ENCODE measurements around the gene CLSTN2. TPM values are rescaled to one million over a fixed set of nuclear protein-coding genes. Genes with fewer than 3 reads are reported as not detected.

CLSTN2 gene
- total RNA-seq, 1 donor from 2014 or later, result not detected

DNA sequence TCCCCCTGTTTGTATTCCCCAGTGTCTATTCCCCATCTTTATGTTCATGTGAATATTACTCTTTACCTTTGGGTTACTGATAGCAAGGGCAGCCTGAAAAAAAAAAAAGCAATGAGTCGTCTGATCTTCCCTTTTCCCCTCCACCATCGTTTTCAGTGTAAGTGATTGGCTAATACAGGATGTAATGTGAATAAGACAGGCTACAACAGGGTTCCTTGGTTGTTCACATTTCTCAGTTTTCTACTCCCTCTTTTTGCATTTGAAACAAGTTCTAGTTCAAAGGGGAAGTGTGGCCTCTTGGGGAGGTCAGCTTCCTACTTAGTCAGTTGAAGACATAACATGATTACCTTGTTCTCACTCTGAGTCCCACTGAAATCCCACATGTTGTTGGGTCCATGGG, 464.9 kb downstream of the CLSTN2 start:
- Mint-ChIP-seq H3K27ac (no peak overlapping the region), H3K36me3 (ENCODE audit: low read depth) (no peaks in the 10 kb centered on the region), H3K4me1 (no peaks in the 10 kb centered on the region), H3K4me3 (no peak overlapping the region), H3K9me3 (no peaks in the 10 kb centered on the region), H3K27me3 (peaks cover 3% of the 10 kb centered on the region)
- TF ChIP-seq, protein P1, sequence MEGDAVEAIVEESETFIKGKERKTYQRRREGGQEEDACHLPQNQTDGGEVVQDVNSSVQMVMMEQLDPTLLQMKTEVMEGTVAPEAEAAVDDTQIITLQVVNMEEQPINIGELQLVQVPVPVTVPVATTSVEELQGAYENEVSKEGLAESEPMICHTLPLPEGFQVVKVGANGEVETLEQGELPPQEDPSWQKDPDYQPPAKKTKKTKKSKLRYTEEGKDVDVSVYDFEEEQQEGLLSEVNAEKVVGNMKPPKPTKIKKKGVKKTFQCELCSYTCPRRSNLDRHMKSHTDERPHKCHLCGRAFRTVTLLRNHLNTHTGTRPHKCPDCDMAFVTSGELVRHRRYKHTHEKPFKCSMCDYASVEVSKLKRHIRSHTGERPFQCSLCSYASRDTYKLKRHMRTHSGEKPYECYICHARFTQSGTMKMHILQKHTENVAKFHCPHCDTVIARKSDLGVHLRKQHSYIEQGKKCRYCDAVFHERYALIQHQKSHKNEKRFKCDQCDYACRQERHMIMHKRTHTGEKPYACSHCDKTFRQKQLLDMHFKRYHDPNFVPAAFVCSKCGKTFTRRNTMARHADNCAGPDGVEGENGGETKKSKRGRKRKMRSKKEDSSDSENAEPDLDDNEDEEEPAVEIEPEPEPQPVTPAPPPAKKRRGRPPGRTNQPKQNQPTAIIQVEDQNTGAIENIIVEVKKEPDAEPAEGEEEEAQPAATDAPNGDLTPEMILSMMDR (IDR thresholded peaks at IDR 0.05), result no peak
- ChIA-PET CTCF (no interaction called here), POLR2A (no interaction called here)
- ATAC-seq (ENCODE audit: low read depth) (no peak), DNase-seq (no peak)
- intact Hi-C loops (cut with micrococcal nuclease), result no loop called here

DNA sequence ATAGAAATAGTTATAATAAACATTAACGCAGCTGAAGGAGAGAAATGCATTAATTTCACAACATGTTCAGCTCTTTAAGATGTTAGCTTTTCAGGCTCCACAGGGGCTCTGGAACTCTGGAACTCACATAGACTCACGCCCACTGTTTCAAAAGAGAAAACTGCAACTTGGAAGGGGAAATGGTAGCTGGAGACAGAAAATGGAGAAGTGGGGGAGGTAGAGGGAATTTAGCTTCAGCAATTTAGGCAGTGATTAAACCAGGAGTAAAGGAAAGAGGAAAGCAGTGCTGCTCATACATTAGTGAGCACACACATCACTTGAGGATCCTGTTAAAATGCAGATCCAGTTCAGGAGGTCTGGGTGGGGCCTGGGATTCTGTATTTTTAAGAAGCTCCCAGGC, 468.1 kb downstream of the CLSTN2 start:
- H3K4me3 Mint-ChIP-seq, result no peak overlapping the region
- POLR2A ChIA-PET, result no interaction called here
- TF ChIP-seq, protein P1 (IDR thresholded peaks at IDR 0.05), result no peak
- ATAC-seq (ENCODE audit: low read depth) (no peak), DNase-seq (no peak)
- H3K27me3 Mint-ChIP-seq, result peaks cover 3% of the 10 kb centered on the region
- CTCF ChIA-PET, result no interaction called here
- H3K27ac Mint-ChIP-seq, result no peak overlapping the region
- H3K9me3 Mint-ChIP-seq, result no peaks in the 10 kb centered on the region
- no peaks in the 10 kb centered on the region for H3K36me3 Mint-ChIP-seq (ENCODE audit: low read depth)
- H3K4me1 Mint-ChIP-seq, result no peaks in the 10 kb centered on the region
- intact Hi-C loops (cut with micrococcal nuclease), result no loop called here

DNA sequence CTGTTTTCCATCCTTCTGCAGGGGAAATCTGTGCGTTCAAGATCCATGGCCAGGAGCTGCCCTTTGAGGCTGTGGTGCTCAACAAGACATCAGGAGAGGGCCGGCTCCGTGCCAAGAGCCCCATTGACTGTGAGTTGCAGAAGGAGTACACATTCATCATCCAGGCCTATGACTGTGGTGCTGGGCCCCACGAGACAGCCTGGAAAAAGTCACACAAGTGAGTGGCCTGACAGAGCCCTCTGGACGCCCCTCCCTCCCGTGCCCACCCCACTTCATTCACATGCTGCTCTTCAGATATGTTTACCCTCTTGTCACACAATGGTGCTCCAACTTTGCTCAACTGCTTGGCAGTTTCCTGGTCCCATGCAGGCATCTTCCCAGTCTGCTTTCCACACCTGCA, 468.6 kb downstream of the CLSTN2 start:
- Mint-ChIP-seq H3K27me3 (peaks cover 3% of the 10 kb centered on the region), H3K4me1 (no peaks in the 10 kb centered on the region), H3K4me3 (no peak overlapping the region), H3K36me3 (ENCODE audit: low read depth) (no peaks in the 10 kb centered on the region), H3K9me3 (no peaks in the 10 kb centered on the region), H3K27ac (no peak overlapping the region)
- intact Hi-C loops (cut with micrococcal nuclease), result no loop called here
- TF ChIP-seq, protein P1 (IDR thresholded peaks at IDR 0.05), result no peak
- no peak for ATAC-seq (ENCODE audit: low read depth)
- ChIA-PET CTCF (no interaction called here), POLR2A (no interaction called here)
- no peak for DNase-seq

DNA sequence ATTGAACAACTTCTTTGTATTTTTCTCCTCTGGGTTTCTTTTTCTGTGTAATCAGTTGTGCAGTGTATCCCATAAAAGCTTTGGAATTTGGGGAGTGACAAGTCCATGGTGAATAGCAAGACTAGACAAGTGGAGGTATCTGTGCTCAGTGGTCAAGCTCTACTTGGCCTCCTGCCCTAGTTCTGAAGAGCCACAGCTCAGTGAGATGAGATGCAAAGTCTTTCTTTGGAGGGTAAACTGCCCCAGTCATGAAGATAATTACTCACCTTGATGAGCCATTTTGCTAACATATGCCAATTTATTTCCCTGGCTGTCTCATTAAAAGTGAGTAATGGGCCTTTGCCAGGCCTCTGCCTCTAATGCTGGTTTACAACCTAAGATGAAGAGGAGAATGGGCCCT, 471.7 kb downstream of the CLSTN2 start:
- H3K27ac Mint-ChIP-seq, result no peak overlapping the region
- no peaks in the 10 kb centered on the region for H3K36me3 Mint-ChIP-seq (ENCODE audit: low read depth)
- H3K4me1 Mint-ChIP-seq, result no peaks in the 10 kb centered on the region
- peaks cover 13% of the 10 kb centered on the region for H3K9me3 Mint-ChIP-seq
- peaks cover 5% of the 10 kb centered on the region for H3K27me3 Mint-ChIP-seq
- ChIA-PET POLR2A (no interaction called here), CTCF (no interaction called here)
- TF ChIP-seq, protein P1 (IDR thresholded peaks at IDR 0.05), result no peak
- DNase-seq (no peak), ATAC-seq (ENCODE audit: low read depth) (no peak)
- intact Hi-C loops (cut with micrococcal nuclease), result no loop called here
- no peak overlapping the region for H3K4me3 Mint-ChIP-seq

DNA sequence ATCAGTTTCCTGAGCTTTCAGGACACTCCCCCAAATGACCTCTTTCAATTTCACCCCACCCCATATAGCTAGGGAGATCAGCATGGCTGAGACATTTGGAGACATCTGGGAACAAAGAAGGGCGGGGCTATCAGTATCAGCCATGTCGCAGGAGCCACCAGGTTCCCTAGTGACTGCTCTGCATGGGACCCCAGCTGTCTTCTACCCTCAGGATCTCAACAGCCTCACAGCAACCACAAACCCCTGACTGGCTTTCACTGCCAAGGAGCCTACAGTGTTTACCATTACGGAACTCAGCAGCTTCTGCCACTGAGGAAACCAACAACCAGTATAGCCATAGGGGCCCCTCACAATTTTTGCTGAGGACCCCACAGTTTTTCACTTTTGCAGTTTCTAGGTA, 473.3 kb downstream of the CLSTN2 start:
- H3K27me3 Mint-ChIP-seq, result peaks cover 5% of the 10 kb centered on the region
- ChIA-PET CTCF (no interaction called here), POLR2A (no interaction called here)
- no peak overlapping the region for H3K4me3 Mint-ChIP-seq
- H3K27ac Mint-ChIP-seq, result no peak overlapping the region
- H3K9me3 Mint-ChIP-seq, result peaks cover 13% of the 10 kb centered on the region
- no peaks in the 10 kb centered on the region for H3K36me3 Mint-ChIP-seq (ENCODE audit: low read depth)
- ATAC-seq (ENCODE audit: low read depth), result no peak
- intact Hi-C loops (cut with micrococcal nuclease), result no loop called here
- DNase-seq, result no peak
- TF ChIP-seq, protein P1 (IDR thresholded peaks at IDR 0.05), result no peak
- H3K4me1 Mint-ChIP-seq, result no peaks in the 10 kb centered on the region

Measured in activated B cell treated with CpG ODN at 0.5 μM for 24 hours (primary cell).